ENCODE results near the gene NAGK.
A peak's percentile ranks its signal among the peaks of the same experiment; 100 is the strongest.
"Not testable (repeated sequence)": the region's sequence is repeated elsewhere in the genome, so short reads cannot be mapped to it uniquely, and the experiment has no call there.

Gene NAGK

GRCh38 chr2:71071681-71072398, 3.4 kb downstream of the NAGK start:
- H3K4me3 ChIP-seq (ENCODE audit: low read length): no peak overlapping the region
- no peak for TF ChIP-seq CTCF (IDR thresholded peaks at IDR 0.05; ENCODE audit: insufficient read depth, low read depth, low read length, missing control alignments)
- peak; percentile 83 for DNase-seq (ENCODE audit: low read depth)

- no peak for TF ChIP-seq CTCF (IDR thresholded peaks at IDR 0.05; ENCODE audit: insufficient read depth, low read depth, low read length, missing control alignments)
- H3K4me3 ChIP-seq (ENCODE audit: low read length): no peak overlapping the region
- DNase-seq (ENCODE audit: low read depth): no peak
These were observed 4.0 kb downstream of the NAGK start for GRCh38 chr2:71072492-71072891.

- H3K4me3 ChIP-seq (ENCODE audit: low read length): no peak overlapping the region
- TF ChIP-seq CTCF (IDR thresholded peaks at IDR 0.05; ENCODE audit: insufficient read depth, low read depth, low read length, missing control alignments): no peak
- DNase-seq (ENCODE audit: low read depth): no peak
These were observed 5.0 kb downstream of the NAGK start for GRCh38 chr2:71073475-71073874.

GRCh38 chr2:71074893-71075395, 6.5 kb downstream of the NAGK start:
- H3K4me3 ChIP-seq (ENCODE audit: low read length): no peak overlapping the region
- no peak for DNase-seq (ENCODE audit: low read depth)
- TF ChIP-seq CTCF (IDR thresholded peaks at IDR 0.05; ENCODE audit: insufficient read depth, low read depth, low read length, missing control alignments): no peak

GRCh38 chr2:71078624-71079023, 10.2 kb downstream of the NAGK start:
- H3K4me3 ChIP-seq (ENCODE audit: low read length): no peak overlapping the region
- TF ChIP-seq CTCF (IDR thresholded peaks at IDR 0.05; ENCODE audit: insufficient read depth, low read depth, low read length, missing control alignments): no peak
- no peak for DNase-seq (ENCODE audit: low read depth)

GRCh38 chr2:71082402-71083252, 14.2 kb downstream of the NAGK start:
- no peak for TF ChIP-seq CTCF (IDR thresholded peaks at IDR 0.05; ENCODE audit: insufficient read depth, low read depth, low read length, missing control alignments)
- H3K4me3 ChIP-seq (ENCODE audit: low read length): no peak overlapping the region
- no peak for DNase-seq (ENCODE audit: low read depth)

- not testable (repeated sequence) for H3K4me3 ChIP-seq (ENCODE audit: low read length); DNase-seq (ENCODE audit: low read depth)
These were observed 14.8 kb downstream of the NAGK start for GRCh38 chr2:71083297-71083696.

- not testable (repeated sequence) for DNase-seq (ENCODE audit: low read depth); H3K4me3 ChIP-seq (ENCODE audit: low read length)
These were observed 15.4 kb downstream of the NAGK start for GRCh38 chr2:71083752-71084312.

- not testable (repeated sequence) for DNase-seq (ENCODE audit: low read depth); H3K4me3 ChIP-seq (ENCODE audit: low read length)
These were observed 17.0 kb downstream of the NAGK start for GRCh38 chr2:71085325-71086003.

GRCh38 chr2:71089475-71089874, 21.0 kb downstream of the NAGK start:
- H3K4me3 ChIP-seq (ENCODE audit: low read length); DNase-seq (ENCODE audit: low read depth): not testable (repeated sequence)

Data from epithelial cell of esophagus (primary cell).